NCI-H82 treated with DMSO at 0.1 percent for 48 hours (cell line): ENCODE measurements around the gene CHD9.
"Not testable (repeated sequence)": the region's sequence is repeated elsewhere in the genome, so short reads cannot be mapped to it uniquely, and the experiment has no call there.

Experiments
- DNase-seq: peaks from one replicate; lab custom pipeline; 2025; ENCODE audit not compliant: unreplicated experiment; lab: John Stamatoyannopoulos, UW

The CHD9 gene

DNA sequence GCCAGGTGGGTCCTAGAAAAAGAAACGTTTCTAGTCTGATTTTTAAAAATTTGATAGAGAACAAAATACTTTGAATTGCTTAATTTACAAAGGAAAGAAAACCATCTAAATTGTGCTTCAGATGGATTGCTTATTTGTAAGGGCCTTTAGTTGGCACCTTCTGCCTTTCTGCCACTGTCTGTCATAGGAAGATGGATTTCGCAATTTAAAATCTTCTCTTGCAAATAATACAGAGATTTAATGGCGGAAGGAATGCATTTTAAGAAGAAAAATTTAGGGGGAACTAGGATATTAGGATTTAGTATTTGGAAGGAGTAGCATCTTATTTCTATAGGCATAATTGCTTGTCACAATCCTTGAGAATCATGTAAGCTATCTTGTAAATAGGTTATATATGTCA, 204.0 kb downstream of the CHD9 start:
- no peak for DNase-seq

- DNase-seq = no peak
Measured at GRCh38 chr16:53261276-53261675, 206.5 kb downstream of the CHD9 start.

- DNase-seq = no peak
Measured at GRCh38 chr16:53262645-53263044, 207.9 kb downstream of the CHD9 start.

GRCh38 chr16:53266156-53266555, 211.4 kb downstream of the CHD9 start:
- DNase-seq = no peak

GRCh38 chr16:53278498-53278897, 223.7 kb downstream of the CHD9 start:
- DNase-seq = not testable (repeated sequence)

DNA sequence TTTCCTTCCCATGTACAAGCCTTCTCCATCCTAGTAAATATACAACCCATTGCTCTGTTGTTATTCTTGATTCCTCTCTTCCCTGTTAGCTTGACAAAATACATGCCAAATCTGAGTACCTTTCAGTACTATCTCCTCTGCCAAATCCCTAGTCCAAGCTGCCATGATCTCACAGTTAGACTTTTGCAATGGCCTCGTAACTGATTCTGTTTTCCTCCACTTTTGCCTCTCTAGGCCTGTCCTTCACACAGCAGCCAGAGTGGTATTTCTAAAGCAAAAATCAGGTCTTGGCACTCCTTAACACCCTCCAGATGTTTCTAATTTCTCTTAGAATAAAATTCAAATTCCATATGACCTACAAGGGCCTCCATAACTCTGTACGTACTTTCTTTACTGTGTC, 226.5 kb downstream of the CHD9 start:
- no peak for DNase-seq

- no peak for DNase-seq
Measured at GRCh38 chr16:53281859-53282258, 227.1 kb downstream of the CHD9 start.

- no peak for DNase-seq
Measured at GRCh38 chr16:53282328-53282727, 227.5 kb downstream of the CHD9 start.

DNA sequence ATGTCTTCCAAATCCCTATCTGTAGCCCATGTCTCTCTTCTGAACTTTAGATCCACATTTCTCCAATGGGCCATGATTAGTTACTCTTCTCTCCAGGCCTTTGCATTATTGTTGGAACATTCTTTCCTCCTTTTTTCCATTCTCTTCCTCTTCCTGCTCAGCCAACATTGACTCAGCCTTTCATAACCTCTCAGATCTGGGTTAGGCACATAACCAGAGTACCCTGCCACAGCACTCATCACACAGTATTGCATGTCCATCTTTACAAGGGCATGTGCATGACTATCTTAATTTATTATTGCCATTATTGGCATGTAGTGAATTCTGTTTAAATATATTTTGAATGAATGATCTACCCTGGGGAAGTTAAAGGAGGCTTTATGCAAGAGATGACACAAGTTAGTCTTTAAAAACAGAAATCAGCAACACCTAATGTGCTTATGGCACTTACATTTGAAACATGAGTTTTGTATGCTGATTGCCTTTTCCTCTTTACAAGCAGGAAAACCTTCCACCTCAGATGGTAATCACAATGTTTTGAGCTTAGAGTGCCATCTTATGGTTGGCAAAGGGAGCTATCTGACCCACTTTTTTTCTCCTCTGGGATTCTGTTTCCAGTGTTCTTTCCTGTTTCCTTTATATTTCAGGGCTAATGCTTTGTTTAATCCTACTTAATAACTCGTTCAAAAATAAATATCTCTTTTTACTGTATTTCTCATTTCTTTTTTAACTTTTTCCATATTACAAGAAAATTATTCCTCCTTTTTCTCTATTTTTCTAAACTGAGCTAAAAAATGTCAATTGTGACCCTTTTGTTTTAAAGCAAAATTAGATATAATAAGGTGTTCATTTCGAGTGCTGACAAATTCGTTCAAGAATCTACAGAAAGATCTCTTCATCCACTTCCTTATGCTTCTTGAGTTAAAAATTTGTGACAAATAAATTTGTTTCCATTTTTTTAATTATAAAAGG, 228.5 kb downstream of the CHD9 start:
- DNase-seq = no peak

DNA sequence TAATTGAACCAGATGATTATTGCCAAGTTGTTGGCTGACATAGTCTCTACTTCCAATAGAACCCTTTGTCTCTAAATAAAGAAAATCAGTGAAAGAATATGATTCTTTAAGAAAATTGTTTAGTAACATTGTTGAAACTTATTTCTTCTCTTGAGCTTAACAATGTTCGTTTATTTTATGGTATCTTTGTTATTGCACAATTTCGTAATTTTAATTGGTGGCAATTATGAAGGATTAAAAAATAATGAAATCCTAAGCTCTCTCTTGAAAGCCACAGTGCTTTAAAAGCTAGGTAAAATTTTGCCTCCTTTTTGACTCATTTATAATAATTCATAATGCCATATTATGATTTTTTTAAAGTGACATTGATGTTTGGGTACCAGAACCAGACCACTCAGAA, 230.4 kb downstream of the CHD9 start:
- DNase-seq = no peak

GRCh38 chr16:53290520-53290919, 235.7 kb downstream of the CHD9 start:
- DNase-seq = no peak

DNA sequence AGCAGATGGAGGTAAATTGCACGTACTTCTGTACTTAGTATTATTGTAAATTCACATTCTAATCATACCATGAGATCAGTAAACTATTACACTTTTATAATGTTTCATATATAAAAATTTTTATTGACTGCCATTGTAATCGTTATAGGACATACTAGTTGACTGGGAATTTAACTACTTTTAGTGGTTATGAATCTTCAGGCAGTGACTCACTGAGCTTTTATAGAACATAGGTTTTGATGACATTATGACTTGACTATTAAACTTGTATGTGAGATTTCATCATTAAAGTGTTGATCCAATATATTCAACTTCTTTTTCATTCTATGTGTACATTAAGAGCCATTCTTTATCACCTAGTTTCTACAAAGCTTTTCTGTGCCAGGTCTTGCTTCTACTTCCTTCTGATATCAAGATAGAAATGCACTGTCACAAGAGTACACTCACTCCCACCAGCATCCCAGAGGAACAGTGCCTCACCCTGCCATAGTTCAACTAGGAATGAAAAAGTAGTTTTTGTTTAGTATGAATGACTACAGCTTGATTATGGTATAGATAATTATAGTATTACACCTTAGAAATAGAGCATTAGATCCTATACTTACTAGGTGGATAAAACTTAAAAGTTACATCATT, 237.1 kb downstream of the CHD9 start:
- no peak for DNase-seq

DNA sequence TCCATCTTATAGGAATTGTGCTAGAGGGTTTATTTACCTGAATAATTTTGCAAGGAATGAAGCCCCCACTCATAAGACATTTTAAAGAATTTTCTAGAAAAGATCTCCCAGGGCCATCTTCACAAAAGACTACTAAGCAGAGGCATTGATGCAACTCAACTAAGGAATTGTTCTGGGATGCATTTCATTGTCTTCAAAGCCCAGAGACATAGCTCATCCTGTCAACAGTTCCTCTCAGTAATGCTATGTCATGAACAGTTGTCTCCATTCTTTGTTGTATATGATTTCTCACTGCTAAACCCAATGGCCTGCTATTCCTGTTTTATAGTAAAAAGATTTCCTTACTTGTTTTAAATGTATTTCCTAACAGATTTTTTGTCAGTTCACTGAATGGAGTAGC, 242.7 kb downstream of the CHD9 start:
- no peak for DNase-seq

- DNase-seq = no peak
Measured at GRCh38 chr16:53304334-53304733, 249.5 kb downstream of the CHD9 start.

DNA sequence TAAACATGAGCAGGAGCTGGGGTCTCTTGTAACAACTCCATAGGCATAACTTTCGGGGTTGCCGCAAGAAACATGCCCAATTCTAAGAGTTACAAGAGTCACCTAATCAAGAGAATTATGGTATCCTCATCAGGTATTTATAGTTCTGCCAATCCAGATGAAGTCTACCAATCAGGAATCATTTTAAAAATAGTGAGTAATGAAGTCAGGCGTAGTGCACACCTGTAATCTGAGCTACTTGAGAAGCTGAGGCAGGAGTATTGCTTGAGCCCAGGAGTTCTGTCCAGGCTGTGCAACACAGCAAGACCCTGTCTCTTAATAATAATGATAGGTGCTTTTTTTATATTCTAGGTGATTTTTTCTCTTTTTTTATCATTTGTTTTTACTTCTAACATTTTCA, 251.0 kb downstream of the CHD9 start:
- no peak for DNase-seq

DNA sequence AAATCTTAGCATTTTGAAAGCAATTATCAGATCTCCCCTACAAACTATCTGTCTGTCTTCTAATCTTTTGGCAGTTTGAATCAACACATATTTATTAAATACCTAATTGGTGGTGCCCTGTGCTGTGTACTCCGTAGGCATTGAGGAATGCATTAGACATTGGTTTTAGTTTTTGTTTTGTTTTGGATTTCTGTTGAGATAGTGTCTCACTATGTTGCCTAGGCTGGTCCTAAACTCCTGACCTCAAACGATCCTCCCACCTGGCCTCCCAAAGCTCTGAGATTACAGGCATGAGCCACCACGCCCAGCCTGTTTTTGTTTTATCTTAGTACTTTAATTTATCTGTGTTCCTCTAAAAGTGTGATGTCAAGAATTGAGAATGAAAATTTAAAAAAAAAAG, 254.7 kb downstream of the CHD9 start:
- DNase-seq = no peak

DNA sequence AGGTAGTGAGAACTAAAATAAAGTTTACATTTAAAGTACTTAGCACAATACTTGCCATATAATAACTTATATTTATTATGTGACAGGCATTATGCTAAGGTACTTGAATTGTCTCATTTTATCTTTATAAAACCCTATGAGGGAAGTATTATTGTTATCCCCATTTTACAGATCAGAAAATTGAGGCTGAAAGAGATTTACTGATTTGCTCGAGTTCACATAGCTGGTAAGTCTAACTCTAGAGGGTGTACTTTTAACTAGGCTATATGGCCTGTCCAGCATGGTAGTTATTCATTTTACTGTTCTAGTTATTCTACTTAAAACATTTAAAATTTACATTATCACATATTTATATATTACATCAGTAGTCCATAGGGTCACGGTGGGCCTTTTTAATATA, 266.2 kb downstream of the CHD9 start:
- DNase-seq = no peak

DNA sequence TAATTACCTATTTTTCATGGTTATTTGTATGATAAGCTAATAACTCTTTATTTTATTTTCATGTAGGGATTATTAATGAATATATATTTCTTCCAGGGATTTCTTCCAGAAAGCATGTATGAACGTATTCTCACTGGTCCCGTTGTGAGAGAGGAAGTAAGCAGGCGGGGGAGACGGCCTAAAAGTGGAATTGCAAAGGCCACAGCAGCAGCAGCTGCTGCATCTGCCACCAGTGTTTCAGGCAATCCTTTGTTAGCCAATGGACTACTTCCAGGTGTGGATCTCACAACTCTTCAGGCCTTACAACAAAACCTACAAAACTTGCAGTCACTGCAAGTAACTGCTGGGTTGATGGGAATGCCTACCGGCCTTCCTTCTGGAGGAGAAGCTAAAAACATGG, 269.1 kb downstream of the CHD9 start:
- no peak for DNase-seq

GRCh38 chr16:53330991-53331390, 276.2 kb downstream of the CHD9 start:
- DNase-seq = not testable (repeated sequence)

GRCh38 chr16:53334581-53334980, 279.8 kb downstream of the CHD9 start:
- no peak for DNase-seq

DNA sequence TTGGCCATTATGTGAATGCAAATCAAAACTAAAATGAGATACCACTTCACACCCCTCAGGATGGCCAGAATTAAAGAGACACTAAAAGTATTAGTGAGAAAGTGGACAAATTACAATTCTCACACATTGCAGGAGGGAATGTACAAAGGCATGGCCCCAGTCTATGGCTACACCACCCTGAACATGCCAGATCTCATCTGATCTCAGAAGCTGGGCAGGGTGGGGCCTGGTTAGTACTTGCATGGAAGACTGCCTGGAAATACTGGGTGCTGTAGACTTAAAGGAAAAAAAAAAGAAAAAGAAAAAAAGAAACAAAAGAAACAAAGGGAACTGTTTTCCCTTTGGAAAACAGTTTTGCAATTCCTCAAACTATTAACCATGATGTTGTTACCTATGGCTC, 282.5 kb downstream of the CHD9 start:
- DNase-seq = no peak

DNA sequence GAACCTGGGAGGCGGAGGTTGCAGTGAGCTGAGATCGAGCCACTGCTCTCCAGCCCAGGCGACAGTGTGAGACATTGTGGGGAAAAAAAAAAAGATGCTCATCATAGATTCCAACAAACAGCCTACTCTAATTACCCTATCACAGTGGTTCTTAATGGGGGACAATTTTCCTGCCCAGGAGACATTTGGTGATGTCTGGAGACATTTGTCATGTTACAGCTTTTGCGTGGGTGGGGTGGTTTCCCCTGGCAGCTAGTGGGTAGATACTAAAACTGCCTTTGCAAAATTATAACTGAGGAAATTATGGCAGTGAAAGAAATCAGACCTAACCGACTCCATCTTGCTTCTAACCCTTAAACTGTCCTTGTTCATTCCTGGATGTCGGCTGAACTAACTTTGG, 287.0 kb downstream of the CHD9 start:
- DNase-seq = no peak
